A673 (cell line): ENCODE measurements around the gene DTL. TPM values are rescaled to one million over a fixed set of nuclear protein-coding genes. Genes with fewer than 3 reads are reported as not detected.

Experiments
- BruUV-seq: library from RNA; stranded (reverse); fragments of 400-500 nt; replicated peaks from 2 replicates; lab custom pipeline; 2021; lab: Mats Ljungman, UMichigan
- CTCF ChIA-PET: fragments of 300-600 bp; sonication (Branson Sonifier 250); formaldehyde crosslinking; loops from one replicate; lab custom pipeline; 2022; ENCODE audit warnings: antibody characterized with exemption; lab: Charles Lee
- POLR2A ChIA-PET: fragments of 300-600 bp; sonication (Branson Sonifier 250); formaldehyde crosslinking; loops from one replicate; lab custom pipeline; 2022; ENCODE audit warnings: antibody characterized with exemption; ENCODE audit not compliant: low non-redundant PET; lab: Charles Lee
- DNase-seq: peaks from one replicate; pipeline ENCODE4 v3.0.0-alpha.2; 2015; ENCODE audit warnings: low spot score
- H3K27ac ChIP-seq: fragments of 200-600 bp; sonication (generic); 2 replicates; pipeline ENCODE4 v1.5.1; 2016; ENCODE audit warnings: mixed run types, low read depth, mild to moderate bottlenecking, mixed read lengths, antibody characterized with exemption, low read length; ENCODE audit not compliant: poor library complexity, severe bottlenecking
- H3K27me3 ChIP-seq: fragments of 200-600 bp; sonication (generic); replicated peaks from 2 replicates; pipeline ENCODE4 v1.6.1; 2017; ENCODE audit warnings: mixed run types, low read depth, mild to moderate bottlenecking, mixed read lengths, antibody characterized with exemption, low read length; ENCODE audit not compliant: insufficient read depth, poor library complexity
- H3K36me3 ChIP-seq: fragments of 200-600 bp; sonication (generic); 2 replicates; pipeline ENCODE4 v1.6.1; 2016; ENCODE audit warnings: mixed run types, mild to moderate bottlenecking, mixed read lengths, antibody characterized with exemption, low read length; ENCODE audit not compliant: insufficient read depth, poor library complexity, severe bottlenecking
- H3K4me1 ChIP-seq: fragments of 200-600 bp; sonication (generic); 2 replicates; pipeline ENCODE4 v1.6.1; 2017; ENCODE audit warnings: mixed run types, mild to moderate bottlenecking, mixed read lengths, antibody characterized with exemption, low read length; ENCODE audit not compliant: insufficient read depth, poor library complexity, severe bottlenecking
- H3K4me3 ChIP-seq: fragments of 200-600 bp; sonication (generic); 2 replicates; pipeline ENCODE4 v1.5.1; 2016; ENCODE audit warnings: low read depth, mixed run types, mild to moderate bottlenecking, mixed read lengths, low read length; ENCODE audit not compliant: poor library complexity, severe bottlenecking
- H3K9me3 ChIP-seq: fragments of 200-600 bp; sonication (generic); 2 replicates; pipeline ENCODE4 v1.6.1; 2016; ENCODE audit warnings: mixed run types, low read depth, mild to moderate bottlenecking, mixed read lengths, antibody characterized with exemption, low read length; ENCODE audit not compliant: poor library complexity, severe bottlenecking
- CTCF ChIP-seq: fragments of 300-800, 200-600 bp; sonication (generic); conservative IDR thresholded peaks from 2 replicates; pipeline ENCODE4 v1.5.1; 2017; ENCODE audit warnings: low read depth, mild to moderate bottlenecking, antibody characterized with exemption, low read length, moderate library complexity, mixed read lengths
- EZH2 ChIP-seq: fragments of 200-600 bp; sonication (generic); IDR thresholded peaks from 2 replicates; pipeline ENCODE4 v1.6.1; 2017; ENCODE audit warnings: borderline replicate concordance, low read depth, mild to moderate bottlenecking, mixed read lengths, antibody characterized with exemption, low read length; ENCODE audit not compliant: poor library complexity, severe bottlenecking
- intact Hi-C: fragments of 100-400 bp; cut with micrococcal nuclease; formaldehyde crosslinking; loops from one replicate; pipeline ENCODE4 v1.10.0; 2022; ENCODE audit not compliant: unreplicated experiment
- total RNA-seq: library from RNA; stranded (reverse); gene quantifications from 2 replicates; pipeline ENCODE4 v1.2.3, GENCODE V29; 2021

The DTL gene
- total RNA-seq, 1 experiment from 2014 or later, result 84.3 TPM

DNA sequence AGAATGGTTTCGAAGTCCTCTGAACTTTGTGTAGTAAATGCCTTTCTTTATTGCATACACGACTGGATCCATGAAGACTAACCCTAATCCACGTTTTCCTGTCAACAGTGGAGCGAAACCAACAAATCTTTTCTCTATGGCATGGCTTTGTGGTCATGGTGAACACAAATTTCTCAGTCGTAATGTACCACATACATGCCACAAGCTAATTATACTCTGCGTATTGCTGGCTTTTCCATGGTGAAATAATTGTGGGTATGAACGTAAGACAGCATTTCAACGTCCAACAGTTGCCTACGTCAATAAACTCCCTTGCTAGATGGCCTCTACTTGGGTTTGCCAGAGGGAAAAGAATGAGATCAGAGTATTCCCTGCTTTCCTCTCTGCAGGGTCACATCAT is 27.7 kb upstream of the DTL start:
- no peak for DNase-seq
- Histone ChIP-seq H3K36me3 (peaks cover 18% of the 10 kb centered on the region), H3K4me1 (peaks cover 5% of the 10 kb centered on the region), H3K27me3 (no peaks in the 10 kb centered on the region), H3K27ac (no peak overlapping the region), H3K9me3 (no peaks in the 10 kb centered on the region), H3K4me3 (no peak overlapping the region)
- ChIA-PET POLR2A (no interaction called here), CTCF (no interaction called here)
- intact Hi-C loops, result no loop called here
- TF ChIP-seq EZH2, result no peak
- TF ChIP-seq CTCF, result no peak
- no TSS peak for BruUV-seq

DNA sequence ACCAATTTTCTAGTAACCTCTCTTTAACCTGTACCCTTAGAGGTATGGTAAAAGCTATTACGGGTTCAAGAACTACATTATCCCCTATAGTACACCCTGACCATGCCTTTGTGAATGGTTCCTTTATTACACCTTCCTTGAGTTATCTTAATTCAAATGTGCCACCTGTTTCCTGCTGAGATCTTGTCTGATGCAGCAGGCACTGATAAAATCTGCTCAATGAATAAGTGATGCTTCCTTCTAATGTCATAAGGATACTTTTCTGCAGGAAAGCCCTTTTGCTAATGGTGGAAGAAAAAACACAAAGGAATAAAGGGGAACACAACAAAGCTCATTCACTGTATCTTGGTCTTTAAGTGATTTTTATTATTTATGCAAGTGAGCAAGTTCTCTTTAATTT is 26.0 kb upstream of the DTL start:
- no TSS peak for BruUV-seq
- POLR2A ChIA-PET, result no interaction called here
- no peak for TF ChIP-seq EZH2
- TF ChIP-seq CTCF, result no peak

GRCh38 chr1:212010004-212010403 is 25.5 kb upstream of the DTL start:
- Histone ChIP-seq H3K27me3 (no peaks in the 10 kb centered on the region), H3K4me1 (no peaks in the 10 kb centered on the region), H3K4me3 (no peak overlapping the region), H3K27ac (no peak overlapping the region), H3K36me3 (peaks cover 18% of the 10 kb centered on the region), H3K9me3 (no peaks in the 10 kb centered on the region)
- intact Hi-C loops, result no loop called here
- CTCF ChIA-PET, result interaction anchor here (0.6 kb wide), 1 partner anchor 35 kb away, joined by 3 read pairs; no protein-coding TSS in a partner anchor
- no peak for DNase-seq
- POLR2A ChIA-PET, result no interaction called here
- BruUV-seq, result no TSS peak
- TF ChIP-seq EZH2 (no peak), CTCF (no peak)

More for the DNA sequence above, 26.0 kb upstream of the DTL start:
- Histone ChIP-seq H3K4me1 (no peaks in the 10 kb centered on the region), H3K9me3 (no peaks in the 10 kb centered on the region), H3K27me3 (no peaks in the 10 kb centered on the region), H3K36me3 (peaks cover 18% of the 10 kb centered on the region), H3K4me3 (no peak overlapping the region), H3K27ac (no peak overlapping the region)
- intact Hi-C loops, result no loop called here
- CTCF ChIA-PET, result no interaction called here
- no peak for DNase-seq
